Raji (cell line): ENCODE measurements around the gene GAS5.

Experiments used
- POLR2A ChIP-seq: IDR thresholded peaks from 2 replicates; pipeline ENCODE4 v1.6.1; 2011; ENCODE audit warnings: low read depth, low read length, control low read depth; ENCODE audit not compliant: insufficient read depth

Gene GAS5

DNA sequence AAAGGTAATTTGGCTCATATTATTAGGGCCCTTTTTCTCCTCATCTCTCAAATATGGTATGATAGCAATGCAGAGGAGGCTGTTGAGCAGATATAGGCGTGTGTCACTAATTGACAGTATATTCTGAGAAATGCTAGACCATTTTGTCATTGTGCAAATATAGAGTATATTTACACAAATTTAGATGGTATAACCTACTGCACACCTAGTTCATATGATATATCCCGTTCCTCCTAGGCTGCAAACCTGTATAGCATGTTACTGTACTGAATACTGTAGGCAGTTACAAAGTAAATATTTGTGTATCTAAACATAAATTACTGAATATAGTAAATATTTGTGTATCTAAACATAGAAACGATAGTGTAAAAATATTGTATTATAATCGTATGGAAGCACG is 8.9 kb upstream of the GAS5 start:
- TF ChIP-seq POLR2A, result no peak

- TF ChIP-seq POLR2A, result no peak
Observed at GRCh38 chr1:173871500-173871899, 3.7 kb upstream of the GAS5 start.

DNA sequence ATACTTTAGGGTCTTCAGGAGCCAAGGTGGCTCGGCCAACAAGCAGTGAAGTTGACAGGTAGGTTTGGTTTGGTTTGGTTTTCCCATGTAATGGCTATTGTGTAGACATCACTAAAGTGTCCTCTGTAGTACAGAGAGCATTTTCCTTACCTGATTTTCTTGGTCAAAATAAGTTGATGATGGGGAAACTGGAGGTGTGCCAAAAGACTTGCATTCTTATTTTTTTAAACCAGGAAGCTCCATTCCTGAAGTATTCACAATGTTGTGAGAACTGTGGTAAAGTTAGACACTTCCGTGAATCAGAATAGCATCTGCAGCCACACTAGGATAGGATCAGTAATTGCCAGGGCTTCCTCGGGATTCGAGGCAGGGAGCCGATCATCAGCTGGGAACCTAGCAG is 3.3 kb upstream of the GAS5 start:
- TF ChIP-seq POLR2A, result no peak

GRCh38 chr1:173870252-173871075 is 2.7 kb upstream of the GAS5 start:
- TF ChIP-seq POLR2A, result peak; percentile 59; the same call in 1 of the 2 replicates

GRCh38 chr1:173869021-173869359 is 1.2 kb upstream of the GAS5 start:
- TF ChIP-seq POLR2A, result no peak

GRCh38 chr1:173868266-173869020 is 654 bp upstream of the GAS5 start, which contains the start of gene ZBTB37:
Gene ZBTB37, plus strand, starts transcription at chr1:173868380. Its CDS starts 1,846 bp downstream, at chr1:173870226.
- peak; percentile 51; the same call in 1 of the 2 replicates for TF ChIP-seq POLR2A

DNA sequence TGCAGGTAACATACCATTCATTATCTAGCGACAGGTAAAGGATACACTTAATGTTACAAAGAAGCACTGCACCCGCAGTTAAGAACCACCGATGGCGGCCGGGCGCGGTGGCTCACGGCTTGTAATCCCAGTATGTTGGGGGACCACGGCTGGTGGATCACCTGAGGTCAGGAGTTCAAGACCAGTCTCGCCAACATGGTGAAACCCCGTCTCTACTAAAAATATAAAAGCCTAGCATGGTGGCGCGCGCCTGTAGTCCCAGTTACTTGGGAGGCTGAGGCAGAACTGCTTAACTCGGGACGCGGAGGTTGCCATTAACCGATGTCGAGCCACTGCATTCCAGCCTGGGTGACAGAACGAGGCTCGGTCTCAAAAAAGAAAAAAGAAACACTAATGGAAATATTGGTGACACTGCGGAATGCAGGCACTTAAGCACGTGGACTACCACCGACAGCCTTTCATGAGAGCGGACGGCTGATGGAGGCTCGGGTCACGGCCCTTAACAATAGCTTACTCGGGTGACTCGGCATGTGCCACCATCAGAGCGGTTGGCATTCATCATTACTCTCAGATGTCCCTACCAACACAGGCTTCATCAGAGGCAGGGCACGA is 542 bp downstream of the GAS5 start:
- TF ChIP-seq POLR2A, result no peak

DNA sequence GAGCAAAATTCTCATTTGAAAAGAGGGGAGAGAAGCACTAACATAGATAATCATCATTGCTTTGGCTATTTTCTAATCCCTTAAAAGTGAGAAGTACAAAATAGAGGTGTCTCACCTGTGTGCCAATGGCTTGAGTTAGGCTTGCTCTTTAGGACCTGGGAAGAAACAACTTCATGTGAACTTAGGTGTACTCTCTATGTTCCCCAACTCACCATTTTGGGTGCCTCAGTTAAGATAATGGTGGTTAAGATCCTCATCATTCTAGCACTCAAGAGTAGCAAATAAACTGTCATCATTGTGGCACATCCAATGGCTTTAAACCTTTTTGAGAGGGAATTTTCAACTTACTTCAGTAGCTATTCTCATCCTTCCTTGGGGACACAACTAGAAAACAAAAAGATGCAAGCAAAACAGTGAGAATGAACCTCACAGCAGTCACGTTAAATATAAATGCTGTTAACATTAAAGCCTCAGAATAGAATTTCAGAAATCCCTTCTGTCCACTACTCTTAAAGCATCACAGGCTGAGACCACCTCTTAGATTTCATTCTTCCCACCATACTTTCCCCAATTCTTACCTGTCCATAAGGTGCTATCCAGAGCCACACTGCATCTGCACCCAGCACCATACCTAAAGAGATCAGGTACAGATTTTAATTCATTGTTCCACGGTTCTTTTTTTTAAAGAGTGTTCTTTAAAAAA is 1.2 kb downstream of the GAS5 start:
- peak; percentile 37; the same call in 1 of the 2 replicates for TF ChIP-seq POLR2A

DNA sequence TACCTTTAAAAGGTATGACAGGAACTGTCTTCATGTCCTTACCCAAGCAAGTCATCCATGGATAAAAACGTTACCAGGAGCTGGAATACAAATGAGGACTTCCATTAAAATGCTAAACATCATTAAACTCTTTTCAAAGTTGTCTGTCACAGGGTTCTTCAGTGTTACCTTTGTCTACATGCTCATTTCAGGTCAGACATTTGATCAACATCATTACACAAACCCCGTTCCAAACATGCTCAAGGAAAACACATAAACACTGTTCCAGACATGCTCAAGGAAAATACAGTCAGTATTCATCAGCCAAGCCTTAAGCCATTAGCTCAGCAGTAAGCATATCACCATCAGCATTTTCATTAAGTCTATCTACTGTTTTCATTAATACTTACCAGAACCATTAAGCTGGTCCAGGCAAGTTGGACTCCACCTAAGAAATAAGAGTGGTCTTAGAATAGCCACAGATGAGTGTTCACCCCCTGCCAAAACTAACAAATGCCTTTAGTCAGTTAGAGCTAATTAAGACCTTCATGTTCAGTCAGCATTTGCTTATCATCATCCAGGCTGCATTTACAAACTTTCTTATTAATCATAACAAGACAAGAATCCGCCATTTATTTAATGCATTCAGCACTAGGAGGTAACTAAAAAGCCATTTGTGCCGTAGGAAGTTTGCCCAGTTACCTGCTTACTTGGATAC is 2.2 kb downstream of the GAS5 start:
- peak; percentile 4; the same call in 1 of the 2 replicates for TF ChIP-seq POLR2A

GRCh38 chr1:173864179-173864867 is 3.5 kb downstream of the GAS5 start:
- no peak for TF ChIP-seq POLR2A

DNA sequence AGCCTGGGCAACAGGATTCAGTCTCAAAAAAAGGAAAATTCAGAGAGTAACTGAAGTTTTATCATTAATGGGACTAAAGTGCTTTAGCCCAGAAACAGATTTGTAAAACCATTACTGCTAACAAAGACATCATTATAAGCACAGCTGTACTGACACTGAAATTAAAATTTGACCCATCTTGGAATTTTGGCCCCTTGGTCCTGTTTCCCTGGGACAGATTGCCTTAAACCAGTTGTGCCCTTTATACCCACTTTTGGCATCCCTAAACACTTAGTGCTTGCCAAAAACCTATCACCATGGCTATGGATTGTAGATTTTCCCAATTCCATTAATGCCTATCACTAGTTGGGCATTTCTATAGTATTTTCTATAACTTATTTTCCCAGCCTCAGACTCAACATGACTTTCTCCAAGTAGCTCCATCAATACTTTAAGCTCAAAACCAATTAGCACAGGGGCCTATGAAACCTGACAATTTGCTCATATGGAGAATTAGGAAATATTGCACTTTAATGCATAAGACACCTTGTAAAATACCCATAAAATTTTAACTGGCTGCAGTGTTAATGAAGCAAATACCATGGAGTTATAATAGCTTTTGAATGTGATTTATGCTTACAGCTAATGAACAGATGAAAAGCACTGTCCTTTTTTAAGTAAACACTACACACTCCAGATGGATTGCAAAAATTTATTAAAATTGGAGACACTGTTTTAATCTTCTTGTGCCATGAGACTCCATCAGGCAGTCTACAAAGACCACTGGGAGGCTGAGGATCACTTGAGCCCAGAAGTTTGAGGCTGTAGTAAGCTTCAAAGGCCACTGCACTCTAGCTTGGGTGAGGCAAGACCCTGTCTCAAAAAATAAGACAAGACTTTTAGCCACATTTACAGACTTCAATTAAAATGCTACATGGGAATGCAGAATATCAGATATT is 4.3 kb downstream of the GAS5 start:
- no peak; the same call in 1 of the 2 replicates for TF ChIP-seq POLR2A

DNA sequence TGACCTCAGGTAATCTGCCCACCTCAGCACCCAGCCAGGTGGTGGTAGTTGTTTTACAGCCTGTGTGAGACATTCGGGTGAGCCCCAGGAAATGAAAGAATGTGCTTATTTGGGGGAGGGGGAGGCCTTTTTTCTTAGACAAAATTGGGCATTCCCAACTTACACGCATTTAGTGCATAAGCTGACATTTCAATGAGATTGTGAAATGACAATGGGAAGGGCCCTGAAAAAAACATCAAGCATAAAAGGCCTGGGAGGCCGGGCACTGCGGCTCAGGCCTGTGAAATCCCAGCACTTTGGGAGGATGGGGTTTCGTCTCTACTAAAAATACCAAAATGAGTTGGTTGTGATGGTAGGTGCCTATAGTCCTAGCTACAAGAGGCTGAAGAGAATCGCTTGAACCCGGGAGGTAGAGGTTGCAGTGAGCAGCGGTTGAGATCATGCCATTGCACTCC is 5.0 kb downstream of the GAS5 start:
- peak; percentile 27; the same call in 1 of the 2 replicates for TF ChIP-seq POLR2A
